ENCODE data around the gene ARHGAP8. TPM values are rescaled to one million over a fixed set of nuclear protein-coding genes. Genes with fewer than 3 reads are reported as not detected.
A peak's percentile ranks its signal among the peaks of the same experiment; 100 is the strongest.

ARHGAP8 gene
- total and polyA plus RNA-seq, 10 donors, result 2.7 to 71.6 (median 19.7) TPM

- Histone ChIP-seq H3K27me3 (replicated peaks in 1 of 7) (no peaks in the 10 kb centered on the region), H3K9me3 (no peaks in the 10 kb centered on the region), H3K4me3 (no peak overlapping the region), H3K27ac (peak overlapping the region in 2 of 8 donors; percentile 5), H3K4me1 (peaks cover 15 to 77% (median 56%) of the 10 kb centered on the region in 6 donors), H3K36me3 (peaks cover 0 to 77% (median 2%) of the 10 kb centered on the region in 6 donors)
- WGBS, 5 donors, result 68 to 93% (median 86%) methylated on average over 13 to 21 of the region's 21 CpGs
- TF ChIP-seq POLR2AphosphoS5 (IDR thresholded peaks at IDR 0.05) (peak in 1 of 3 donors; percentile 39), POLR2A (IDR thresholded peaks at IDR 0.05) (no peak)
- intact Hi-C loops (cut with DNase I; ENCODE audit: low total_unique reads), result no loop called here
- no peak for DNase-seq
These were observed 20.3 kb upstream of the ARHGAP8 start for GRCh38 chr22:44732017-44732561.

- no peak overlapping the region for H3K4me3 ChIP-seq
- H3K27me3 ChIP-seq (replicated peaks in 1 of 7), result no peaks in the 10 kb centered on the region
- TF ChIP-seq POLR2AphosphoS5 (IDR thresholded peaks at IDR 0.05) (peak in 2 of 3 donors; percentile 35 to 60), CTCF (IDR thresholded peaks at IDR 0.05 in 8 of 11, conservative IDR thresholded peaks at IDR 0.05 in 3 of 11) (no peak), POLR2A (IDR thresholded peaks at IDR 0.05) (no peak)
- H3K9me3 ChIP-seq, result no peaks in the 10 kb centered on the region
- intact Hi-C loops (cut with DNase I; ENCODE audit: low total_unique reads), result no loop called here
- H3K4me1 ChIP-seq, result peaks cover 15 to 77% (median 51%) of the 10 kb centered on the region in 6 donors
- no peak for DNase-seq
- H3K36me3 ChIP-seq, result peaks cover 0 to 75% (median 2%) of the 10 kb centered on the region in 6 donors
- WGBS, 5 donors, result 91 to 93% (median 92%) methylated on average over 27 of the region's 27 CpGs
- no peak overlapping the region for H3K27ac ChIP-seq
These were observed 19.7 kb upstream of the ARHGAP8 start for GRCh38 chr22:44732661-44733060.

- H3K4me1 ChIP-seq, result peaks cover 9 to 70% (median 42%) of the 10 kb centered on the region in 6 donors
- WGBS, 5 donors, result 69 to 91% (median 82%) methylated on average over 12 to 14 of the region's 14 CpGs
- DNase-seq, result no peak
- TF ChIP-seq CTCF (IDR thresholded peaks at IDR 0.05 in 8 of 11, conservative IDR thresholded peaks at IDR 0.05 in 3 of 11) (no peak), POLR2A (IDR thresholded peaks at IDR 0.05) (no peak), POLR2AphosphoS5 (IDR thresholded peaks at IDR 0.05) (no peak)
- intact Hi-C loops (cut with DNase I; ENCODE audit: low total_unique reads), result loop anchor here (2.0 kb wide), 1 partner anchor 37 kb away; no protein-coding TSS in a partner anchor
- no peaks in the 10 kb centered on the region for H3K9me3 ChIP-seq
- H3K36me3 ChIP-seq, result peaks cover 0 to 66% (median 2%) of the 10 kb centered on the region in 6 donors
- H3K4me3 ChIP-seq, result no peak overlapping the region
- no peaks in the 10 kb centered on the region for H3K27me3 ChIP-seq (replicated peaks in 1 of 7)
- H3K27ac ChIP-seq, result peak overlapping the region in 1 of 8 donors; percentile 0
These were observed 18.8 kb upstream of the ARHGAP8 start for GRCh38 chr22:44733426-44734106.

- WGBS, 5 donors, result 77 to 84% (median 78%) methylated on average over 8 of the region's 8 CpGs
- Histone ChIP-seq H3K4me3 (no peak overlapping the region), H3K36me3 (peaks cover 0 to 59% (median 2%) of the 10 kb centered on the region in 6 donors), H3K4me1 (peaks cover 3 to 63% (median 35%) of the 10 kb centered on the region in 6 donors), H3K27me3 (replicated peaks in 1 of 7) (no peaks in the 10 kb centered on the region), H3K9me3 (no peaks in the 10 kb centered on the region), H3K27ac (peak overlapping the region in 1 of 8 donors; percentile 30)
- TF ChIP-seq CTCF (IDR thresholded peaks at IDR 0.05 in 8 of 11, conservative IDR thresholded peaks at IDR 0.05 in 3 of 11) (no peak), POLR2A (IDR thresholded peaks at IDR 0.05) (no peak)
- no peak for DNase-seq
- intact Hi-C loops (cut with DNase I; ENCODE audit: low total_unique reads), result loop anchor here (2.0 kb wide), 1 partner anchor 37 kb away; no protein-coding TSS in a partner anchor
These were observed 18.1 kb upstream of the ARHGAP8 start for GRCh38 chr22:44734278-44734677.
